MCF 10A (cell line): Measurements from ENCODE around the gene LAPTM5. TPM values are rescaled to one million over a fixed set of nuclear protein-coding genes. Genes with fewer than 3 reads are reported as not detected.

Experiments used
- BruUV-seq: library from RNA; stranded (reverse); fragments of 400-500 nt; replicated peaks from 2 replicates; lab custom pipeline; 2021; lab: Mats Ljungman, UMichigan
- CTCF ChIA-PET: fragments of 300-600 bp; sonication (Branson Sonifier 250); formaldehyde crosslinking; extraction: SDS; loops from one replicate; lab custom pipeline; 2021; ENCODE audit warnings: antibody characterized with exemption, inconsistent platforms; lab: Yijun Ruan, JAX
- POLR2A ChIA-PET: fragments of 300-600, 350-650 bp; sonication (Branson Sonifier 250); formaldehyde crosslinking; extraction: SDS; loops from one replicate; lab custom pipeline; 2020; ENCODE audit warnings: antibody characterized with exemption, inconsistent platforms; lab: Yijun Ruan, JAX
- DNase-seq: peaks from one replicate; pipeline ENCODE4 v3.0.0-alpha.2; 2018; ENCODE audit not compliant: unreplicated experiment
- H3K27ac Mint-ChIP-seq: one replicate; pipeline ENCODE4 v1.8.0; 2022; ENCODE audit warnings: mild to moderate bottlenecking, low read depth, mixed read lengths; ENCODE audit not compliant: unreplicated experiment
- H3K27me3 Mint-ChIP-seq: one replicate; pipeline ENCODE4 v1.8.0; 2022; ENCODE audit warnings: mixed read lengths; ENCODE audit not compliant: insufficient read depth, unreplicated experiment
- H3K36me3 Mint-ChIP-seq: one replicate; pipeline ENCODE4 v1.8.0; 2022; ENCODE audit warnings: mild to moderate bottlenecking, moderate library complexity, mixed read lengths; ENCODE audit not compliant: insufficient read depth, unreplicated experiment
- H3K4me1 Mint-ChIP-seq: one replicate; pipeline ENCODE4 v1.8.0; 2022; ENCODE audit warnings: mixed read lengths; ENCODE audit not compliant: insufficient read depth, unreplicated experiment
- H3K4me3 Mint-ChIP-seq: one replicate; pipeline ENCODE4 v1.8.0; 2022; ENCODE audit warnings: mild to moderate bottlenecking, moderate library complexity, mixed read lengths; ENCODE audit not compliant: unreplicated experiment
- H3K9me3 Mint-ChIP-seq: one replicate; pipeline ENCODE4 v1.8.0; 2022; ENCODE audit warnings: mixed read lengths; ENCODE audit not compliant: unreplicated experiment
- CTCF ChIP-seq: fragments of 200-600 bp; IDR thresholded peaks from one replicate; pipeline ENCODE4 v1.8.0; 2022; ENCODE audit warnings: antibody characterized with exemption, mild to moderate bottlenecking; ENCODE audit not compliant: unreplicated experiment
- intact Hi-C: fragments of 100-400 bp; cut with micrococcal nuclease; formaldehyde crosslinking; loops from 2 replicates; pipeline ENCODE4 v1.14.1; 2022
- total RNA-seq: library from RNA; stranded (reverse); gene quantifications from 2 replicates; pipeline ENCODE4 v1.2.3, GENCODE V29; 2022

Gene LAPTM5
- total RNA-seq, 1 experiment from 2014 or later: 15.9 TPM

GRCh38 chr1:30780409-30780808, 22.8 kb upstream of the LAPTM5 start:
- POLR2A ChIA-PET: interaction anchor here (0.9 to 4.0 kb wide), 5 partner anchors 7 to 798 kb away, joined by 3 to 40 read pairs (median 9); no protein-coding TSS in a partner anchor
- no peak for TF ChIP-seq CTCF
- CTCF ChIA-PET: interaction anchor here (0.7 to 7.1 kb wide), 14 partner anchors 8 to 689 kb away, joined by 3 to 198 read pairs (median 4); partner anchors contain the start of genes MATN1 and SDC3
- intact Hi-C loops: loop anchor here (10.0 kb wide), 1 partner anchor 404 kb away; no protein-coding TSS in a partner anchor
- Mint-ChIP-seq H3K9me3 (no peaks in the 10 kb centered on the region), H3K27me3 (no peaks in the 10 kb centered on the region), H3K27ac (no peak overlapping the region), H3K4me1 (peaks cover 37% of the 10 kb centered on the region), H3K4me3 (no peak overlapping the region), H3K36me3 (peaks cover 54% of the 10 kb centered on the region)
- no peak for DNase-seq
- no TSS peak for BruUV-seq

DNA sequence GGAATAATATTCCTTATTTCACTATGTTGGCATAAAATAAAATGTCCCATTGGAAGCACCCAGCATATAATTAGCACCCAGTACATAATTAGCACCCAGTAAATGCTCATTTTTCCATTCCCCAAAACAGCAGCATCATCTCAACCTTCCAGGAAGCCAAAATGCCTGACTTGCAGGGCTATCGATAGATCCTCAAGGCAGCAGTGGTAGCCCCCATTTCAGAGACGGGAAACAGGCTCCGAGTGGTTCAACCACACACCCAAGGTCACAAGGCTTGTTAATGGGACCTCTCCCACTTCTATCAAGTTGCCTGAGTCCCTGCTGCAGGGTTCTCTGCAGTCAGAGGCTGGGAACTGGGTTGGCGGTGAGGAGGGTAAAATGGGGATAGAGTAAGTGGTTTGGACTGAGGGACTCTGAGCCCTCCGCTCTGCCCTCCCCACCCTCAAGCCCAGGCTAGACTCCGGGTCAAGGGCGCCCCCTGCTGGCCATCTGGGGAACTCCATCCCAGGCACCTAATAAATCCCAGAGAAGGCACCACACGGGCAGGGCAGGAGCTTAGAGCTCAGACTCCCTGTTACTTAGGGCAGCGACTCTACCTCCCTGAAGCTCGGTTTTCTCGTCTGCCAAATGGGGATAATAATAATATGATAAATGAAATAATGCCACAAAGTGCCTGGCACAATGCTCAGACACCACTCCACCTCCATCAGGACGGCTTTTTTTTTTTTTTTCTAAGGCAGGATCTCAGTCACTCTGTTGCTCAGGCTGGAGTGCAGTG, 21.9 kb upstream of the LAPTM5 start:
- intact Hi-C loops: loop anchor here (1.0 to 10.0 kb wide), 2 partner anchors 60 to 405 kb away; no protein-coding TSS in a partner anchor
- ChIA-PET CTCF (interaction anchor here (0.6 to 7.1 kb wide), 35 partner anchors 9 to 688 kb away, joined by 3 to 198 read pairs (median 5); partner anchors contain the start of genes MATN1 and SDC3), POLR2A (interaction anchor here (0.6 to 4.0 kb wide), 21 partner anchors 8 to 1448 kb away, joined by 3 to 40 read pairs (median 5); no protein-coding TSS in a partner anchor)
- no peak overlapping the region for H3K4me3 Mint-ChIP-seq
- no peaks in the 10 kb centered on the region for H3K9me3 Mint-ChIP-seq
- no peaks in the 10 kb centered on the region for H3K27me3 Mint-ChIP-seq
- peak; percentile 80 for DNase-seq
- H3K4me1 Mint-ChIP-seq: peaks cover 30% of the 10 kb centered on the region
- BruUV-seq: no TSS peak
- peak overlapping the region; percentile 14 for H3K27ac Mint-ChIP-seq
- TF ChIP-seq CTCF: peak; percentile 94
- peaks cover 64% of the 10 kb centered on the region for H3K36me3 Mint-ChIP-seq

GRCh38 chr1:30778979-30779293, 21.4 kb upstream of the LAPTM5 start:
- intact Hi-C loops: loop anchor here (1.0 kb wide), 1 partner anchor 60 kb away; no protein-coding TSS in a partner anchor
- ChIA-PET POLR2A (interaction anchor here (0.6 to 4.0 kb wide), 19 partner anchors 9 to 147 kb away, joined by 3 to 40 read pairs (median 5); no protein-coding TSS in a partner anchor), CTCF (interaction anchor here (0.7 to 7.1 kb wide), 13 partner anchors 10 to 142 kb away, joined by 3 to 198 read pairs (median 6); partner anchors contain the start of genes MATN1 and SDC3)
- DNase-seq: no peak
- no TSS peak for BruUV-seq
- no peaks in the 10 kb centered on the region for H3K27me3 Mint-ChIP-seq
- H3K4me3 Mint-ChIP-seq: no peak overlapping the region
- H3K9me3 Mint-ChIP-seq: no peaks in the 10 kb centered on the region
- peaks cover 30% of the 10 kb centered on the region for H3K4me1 Mint-ChIP-seq
- H3K27ac Mint-ChIP-seq: peak overlapping the region; percentile 14
- H3K36me3 Mint-ChIP-seq: peaks cover 65% of the 10 kb centered on the region
- no peak for TF ChIP-seq CTCF
